Testis (tissue), 3 donors: ENCODE results near the gene SLC11A2. TPM values are rescaled to one million over a fixed set of nuclear protein-coding genes. Genes with fewer than 3 reads are reported as not detected.

Experiments
- DNase-seq: peaks from one replicate; pipeline ENCODE4 v3.0.0-alpha.2; 2019
- H3K27ac ChIP-seq, 2 donors: fragments of 200-600 bp; sonication (generic); one replicate each; pipeline ENCODE4 v1.5.1; 2019
- H3K27me3 ChIP-seq: fragments of 200-600 bp; sonication (generic); one replicate; pipeline ENCODE4 v1.5.1; 2019
- H3K36me3 ChIP-seq: fragments of 200-600 bp; sonication (generic); one replicate; pipeline ENCODE4 v1.5.1; 2017; ENCODE audit warnings: low read depth; ENCODE audit errors: missing control alignments
- H3K4me1 ChIP-seq: fragments of 200-600 bp; sonication (generic); one replicate; pipeline ENCODE4 v1.5.1; 2019
- H3K4me3 ChIP-seq, 2 donors: fragments of 200-600 bp; sonication (generic); one replicate each; pipeline ENCODE4 v1.5.1; 2017 to 2019
- H3K9me3 ChIP-seq: fragments of 200-600 bp; sonication (generic); one replicate; pipeline ENCODE4 v1.5.1; 2017
- CTCF ChIP-seq, 3 experiments: fragments of 450-650 bp in 2 of 3; fragments of 200-600 bp in 1 of 3; sonication (generic) in 1 of 3; IDR thresholded peaks; one replicate each; pipeline ENCODE4 v1.5.1; 2016 to 2019; ENCODE audit warnings: antibody characterized with exemption in 3 of 3, mild to moderate bottlenecking in 2 of 3, moderate library complexity in 1 of 3
- POLR2A ChIP-seq: fragments of 450-650 bp; IDR thresholded peaks from one replicate; pipeline ENCODE4 v1.6.1; 2017; ENCODE audit warnings: antibody characterized with exemption, mild to moderate bottlenecking, moderate library complexity
- WGBS, 2 donors: methylation state at CpG; one replicate each; pipeline ENCODE4 v1.1.5; 2018; 5-methylcytosine and 5-hydroxymethylcytosine counted together
- intact Hi-C: fragments of 100-400 bp; cut with DNase I; formaldehyde crosslinking; loops from one replicate; pipeline ENCODE4 v1.15.1; 2023; ENCODE audit warnings: low total_unique reads
- polyA plus RNA-seq: library from polyadenylated mRNA; stranded (reverse); fragments of 350-450 nt; fragmentation: Illumina TruSeq; extraction: RNeasy Lipid Tissue Mini Kit (QIAGEN cat#74804); gene quantifications from one replicate; pipeline ENCODE4 v1.2.3, GENCODE V29; 2014; ENCODE audit warnings: low read depth, low replicate concordance; ENCODE audit not compliant: insufficient read depth
- total RNA-seq, 2 donors: library from RNA; depleted of rRNA; stranded (reverse); fragments of >200 nt; gene quantifications; one replicate each; pipeline ENCODE4 v1.2.3, GENCODE V29; 2016

Gene SLC11A2
- total and polyA plus RNA-seq, 3 donors from 2014 or later: 42.9 to 66.5 (median 63.4) TPM

DNA sequence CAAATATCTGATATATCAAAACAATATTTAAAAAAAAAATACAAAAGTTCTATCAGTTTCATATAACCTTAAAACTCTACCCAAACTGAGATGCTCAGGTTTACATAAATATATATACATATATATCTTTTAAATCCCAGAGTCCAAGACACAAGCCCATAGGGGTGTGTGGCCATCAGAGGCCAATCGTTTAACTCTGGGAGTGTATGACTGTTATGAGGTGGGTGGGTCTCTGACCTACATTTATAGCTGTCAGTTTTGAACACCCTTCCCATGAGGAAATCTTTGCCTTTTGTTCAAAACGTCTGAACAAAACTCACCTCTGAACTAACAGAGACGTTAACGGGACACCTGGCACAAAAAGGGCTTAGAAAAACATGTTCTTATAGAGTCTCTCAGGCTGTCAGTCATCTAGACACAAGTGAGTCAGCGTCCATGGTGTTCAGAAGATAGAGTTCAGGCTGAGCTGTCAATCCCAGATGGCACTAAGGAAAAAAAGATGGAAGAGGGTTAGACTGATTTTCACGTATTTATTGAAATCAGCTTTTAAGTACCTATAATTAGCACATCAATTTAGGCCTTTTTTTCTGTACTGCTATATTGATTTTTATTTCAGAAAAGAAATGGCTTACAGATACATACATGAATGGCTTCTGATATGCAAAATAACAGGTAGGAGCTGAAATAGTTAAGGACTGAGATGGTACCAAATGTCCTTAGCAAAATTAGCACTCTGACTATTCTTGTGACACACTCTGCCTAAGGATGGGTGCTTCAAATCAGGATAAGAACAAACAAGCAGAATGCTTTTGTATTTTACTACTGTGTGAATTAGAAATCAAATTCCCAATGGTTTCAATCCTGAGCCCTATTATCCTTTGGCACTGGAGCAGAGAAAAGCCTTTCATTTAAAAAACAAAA is 44.6 kb downstream of the SLC11A2 start:
- TF ChIP-seq POLR2A: no peak
- TF ChIP-seq CTCF (IDR thresholded peaks at IDR 0.05): no peak
- Histone ChIP-seq H3K4me3 (no peak overlapping the region), H3K9me3 (no peaks in the 10 kb centered on the region), H3K4me1 (peaks cover 17% of the 10 kb centered on the region), H3K27me3 (no peaks in the 10 kb centered on the region), H3K27ac (no peak overlapping the region), H3K36me3 (no peaks in the 10 kb centered on the region)
- no peak for DNase-seq
- intact Hi-C loops: loop anchor here (10.0 kb wide), 1 partner anchor 47 kb away; no protein-coding TSS in a partner anchor
- 84 to 87% methylated on average over 6 of the region's 6 CpGs for WGBS, 2 donors

- WGBS, 2 donors: 97% methylated on average over 2 of the region's 2 CpGs
- TF ChIP-seq POLR2A (no peak), CTCF (IDR thresholded peaks at IDR 0.05) (no peak)
- no peaks in the 10 kb centered on the region for H3K36me3 ChIP-seq
- no peak overlapping the region for H3K4me3 ChIP-seq
- peaks cover 11% of the 10 kb centered on the region for H3K4me1 ChIP-seq
- H3K27me3 ChIP-seq: no peaks in the 10 kb centered on the region
- no peak for DNase-seq
- H3K9me3 ChIP-seq: no peaks in the 10 kb centered on the region
- intact Hi-C loops: loop anchor here (10.0 kb wide), 1 partner anchor 46 kb away; no protein-coding TSS in a partner anchor
- no peak overlapping the region for H3K27ac ChIP-seq
Measured at GRCh38 chr12:50980545-50980944, 45.6 kb downstream of the SLC11A2 start.

- Histone ChIP-seq H3K4me1 (peaks cover 1% of the 10 kb centered on the region), H3K9me3 (no peaks in the 10 kb centered on the region), H3K27ac (no peak overlapping the region), H3K27me3 (no peaks in the 10 kb centered on the region), H3K36me3 (no peaks in the 10 kb centered on the region), H3K4me3 (no peak overlapping the region)
- no peak for TF ChIP-seq CTCF (IDR thresholded peaks at IDR 0.05)
- TF ChIP-seq POLR2A: no peak
- DNase-seq: no peak
- WGBS, 2 donors: 86 to 88% methylated on average over 6 of the region's 6 CpGs
- intact Hi-C loops: loop anchor here (10.0 kb wide), 1 partner anchor 45 kb away; no protein-coding TSS in a partner anchor
Measured at GRCh38 chr12:50979369-50980052, 46.7 kb downstream of the SLC11A2 start.

DNA sequence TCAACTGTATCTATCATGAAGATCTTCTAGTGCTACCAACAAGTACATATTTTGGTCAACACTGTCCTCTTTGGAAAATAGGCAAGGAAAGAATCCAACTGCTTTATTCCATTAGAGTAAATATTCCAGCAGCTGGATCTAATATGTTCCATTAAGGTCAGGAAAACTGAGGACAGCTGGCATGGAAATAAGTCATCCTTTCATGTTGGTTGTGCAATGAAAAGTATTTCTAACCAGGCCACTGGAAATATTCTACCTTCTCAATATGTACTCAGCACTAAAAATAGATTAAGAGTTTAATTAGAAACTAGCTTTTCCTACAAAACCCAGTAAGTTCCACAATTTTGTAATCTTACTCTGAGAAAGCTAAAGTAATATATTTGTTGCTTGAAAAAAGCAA is 54.2 kb downstream of the SLC11A2 start:
- H3K9me3 ChIP-seq: no peaks in the 10 kb centered on the region
- H3K27ac ChIP-seq: no peak overlapping the region
- H3K4me1 ChIP-seq: no peaks in the 10 kb centered on the region
- no peak for DNase-seq
- no peaks in the 10 kb centered on the region for H3K27me3 ChIP-seq
- H3K4me3 ChIP-seq: no peak overlapping the region
- intact Hi-C loops: no loop called here
- no peaks in the 10 kb centered on the region for H3K36me3 ChIP-seq
- TF ChIP-seq CTCF (IDR thresholded peaks at IDR 0.05) (no peak), POLR2A (no peak)
